MM.1S (cell line): ENCODE measurements around the gene ASCL2.

Source experiments
- DNase-seq: peaks from one replicate; pipeline ENCODE4 v3.0.0-alpha.2; 2015
- H2AFZ ChIP-seq: fragments of 300-600 bp; sonication (generic); 2 replicates; pipeline ENCODE4 v1.6.0; 2016; ENCODE audit warnings: antibody characterized with exemption, low read length
- H3F3A ChIP-seq: fragments of 300-600 bp; sonication (generic); 2 replicates; pipeline ENCODE4 v1.6.1; 2016; ENCODE audit warnings: mild to moderate bottlenecking, antibody characterized with exemption, low read length, moderate library complexity, mixed read lengths; ENCODE audit not compliant: insufficient read depth
- H3K27ac ChIP-seq: fragments of 300-600 bp; sonication (generic); 2 replicates; pipeline ENCODE4 v1.5.1; 2016; ENCODE audit warnings: mild to moderate bottlenecking, low read length
- H3K27me3 ChIP-seq: fragments of 300-600 bp; sonication (generic); replicated peaks from 2 replicates; pipeline ENCODE4 v1.6.0; 2016; ENCODE audit warnings: low read length; ENCODE audit not compliant: insufficient read depth
- H3K36me3 ChIP-seq: fragments of 300-600 bp; sonication (generic); replicated peaks from 2 replicates; pipeline ENCODE4 v1.6.1; 2016; ENCODE audit warnings: mild to moderate bottlenecking, low read length, mixed read lengths; ENCODE audit not compliant: insufficient read depth
- H3K4me1 ChIP-seq: fragments of 300-600 bp; sonication (generic); 2 replicates; pipeline ENCODE4 v1.6.1; 2016; ENCODE audit warnings: low read length, mixed read lengths
- H3K4me2 ChIP-seq: fragments of 300-600 bp; sonication (generic); 2 replicates; pipeline ENCODE4 v1.6.0; 2016; ENCODE audit warnings: low read depth, low read length
- H3K4me3 ChIP-seq: fragments of 300-600 bp; sonication (generic); 2 replicates; pipeline ENCODE4 v1.5.1; 2016; ENCODE audit warnings: low read length, mixed read lengths
- H3K79me2 ChIP-seq: fragments of 300-600 bp; sonication (generic); 2 replicates; pipeline ENCODE4 v1.6.1; 2016; ENCODE audit warnings: mixed run types, low read length, mixed read lengths
- H3K9ac ChIP-seq: fragments of 300-600 bp; sonication (generic); 2 replicates; pipeline ENCODE4 v1.6.1; 2016; ENCODE audit warnings: low read length, mixed read lengths
- H3K9me2 ChIP-seq: fragments of 300-600 bp; sonication (generic); replicated peaks from 2 replicates; pipeline ENCODE4 v1.6.1; 2016; ENCODE audit warnings: mild to moderate bottlenecking, low read length, mixed read lengths; ENCODE audit not compliant: insufficient read depth
- H3K9me3 ChIP-seq: fragments of 300-600 bp; sonication (generic); replicated peaks from 2 replicates; pipeline ENCODE4 v1.6.1; 2016; ENCODE audit warnings: mild to moderate bottlenecking, low read length, mixed read lengths; ENCODE audit not compliant: insufficient read depth
- H4K20me1 ChIP-seq: fragments of 300-600 bp; sonication (generic); 2 replicates; pipeline ENCODE4 v1.6.1; 2016; ENCODE audit warnings: mild to moderate bottlenecking, low read length, moderate library complexity, mixed read lengths; ENCODE audit not compliant: insufficient read depth
- EZH2 ChIP-seq: fragments of 300-600 bp; sonication (generic); optimal IDR thresholded peaks from 2 replicates; pipeline ENCODE3; 2017; ENCODE audit warnings: low read depth, mild to moderate bottlenecking, antibody characterized with exemption, low read length, mixed read lengths
- EZH2phosphoT487 ChIP-seq: fragments of 300-600 bp; sonication (generic); IDR thresholded peaks from 2 replicates; pipeline ENCODE4 v1.6.1; 2018; ENCODE audit warnings: antibody characterized with exemption, low read length
- TF ChIP-seq, protein P1 (sequence below): fragments of 300-600 bp; sonication (generic); IDR thresholded peaks from 2 replicates; pipeline ENCODE4 v1.5.1; 2016; ENCODE audit warnings: antibody characterized with exemption, low read length, mixed read lengths

The ASCL2 gene

DNA sequence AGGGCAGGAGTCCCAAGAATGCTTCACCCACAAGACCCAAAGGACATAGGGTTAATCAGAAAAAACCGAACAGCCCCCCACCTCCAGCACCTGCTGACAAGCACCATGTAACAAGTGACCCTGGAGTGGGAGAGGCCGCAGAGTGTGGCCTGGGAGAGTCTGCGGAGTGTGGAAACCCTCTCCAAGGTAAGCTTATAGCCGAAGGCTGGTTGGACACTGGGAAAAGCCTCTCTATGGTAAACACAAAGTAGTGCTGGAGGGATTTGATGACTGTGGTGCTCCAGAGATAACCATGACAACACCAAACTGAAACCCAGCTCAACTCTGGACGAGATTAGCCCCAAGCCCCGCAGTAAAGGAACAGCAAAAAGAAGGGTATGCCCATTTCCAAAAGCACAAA, 19.2 kb downstream of the ASCL2 start:
- TF ChIP-seq, protein P1, sequence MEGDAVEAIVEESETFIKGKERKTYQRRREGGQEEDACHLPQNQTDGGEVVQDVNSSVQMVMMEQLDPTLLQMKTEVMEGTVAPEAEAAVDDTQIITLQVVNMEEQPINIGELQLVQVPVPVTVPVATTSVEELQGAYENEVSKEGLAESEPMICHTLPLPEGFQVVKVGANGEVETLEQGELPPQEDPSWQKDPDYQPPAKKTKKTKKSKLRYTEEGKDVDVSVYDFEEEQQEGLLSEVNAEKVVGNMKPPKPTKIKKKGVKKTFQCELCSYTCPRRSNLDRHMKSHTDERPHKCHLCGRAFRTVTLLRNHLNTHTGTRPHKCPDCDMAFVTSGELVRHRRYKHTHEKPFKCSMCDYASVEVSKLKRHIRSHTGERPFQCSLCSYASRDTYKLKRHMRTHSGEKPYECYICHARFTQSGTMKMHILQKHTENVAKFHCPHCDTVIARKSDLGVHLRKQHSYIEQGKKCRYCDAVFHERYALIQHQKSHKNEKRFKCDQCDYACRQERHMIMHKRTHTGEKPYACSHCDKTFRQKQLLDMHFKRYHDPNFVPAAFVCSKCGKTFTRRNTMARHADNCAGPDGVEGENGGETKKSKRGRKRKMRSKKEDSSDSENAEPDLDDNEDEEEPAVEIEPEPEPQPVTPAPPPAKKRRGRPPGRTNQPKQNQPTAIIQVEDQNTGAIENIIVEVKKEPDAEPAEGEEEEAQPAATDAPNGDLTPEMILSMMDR: no peak
- TF ChIP-seq EZH2phosphoT487 (no peak), EZH2 (no peak)
- H3K4me2 ChIP-seq: no peak overlapping the region
- no peak overlapping the region for H3K9ac ChIP-seq
- no peak for DNase-seq
- no peaks in the 10 kb centered on the region for H3K79me2 ChIP-seq
- H2AFZ ChIP-seq: no peak overlapping the region
- no peaks in the 10 kb centered on the region for H3F3A ChIP-seq
- H3K9me3 ChIP-seq: no peaks in the 10 kb centered on the region
- H4K20me1 ChIP-seq: no peaks in the 10 kb centered on the region
- H3K27ac ChIP-seq: no peak overlapping the region
- H3K27me3 ChIP-seq: peaks cover 85% of the 10 kb centered on the region
- H3K36me3 ChIP-seq: no peaks in the 10 kb centered on the region
- no peaks in the 10 kb centered on the region for H3K9me2 ChIP-seq
- no peaks in the 10 kb centered on the region for H3K4me1 ChIP-seq
- H3K4me3 ChIP-seq: no peak overlapping the region

DNA sequence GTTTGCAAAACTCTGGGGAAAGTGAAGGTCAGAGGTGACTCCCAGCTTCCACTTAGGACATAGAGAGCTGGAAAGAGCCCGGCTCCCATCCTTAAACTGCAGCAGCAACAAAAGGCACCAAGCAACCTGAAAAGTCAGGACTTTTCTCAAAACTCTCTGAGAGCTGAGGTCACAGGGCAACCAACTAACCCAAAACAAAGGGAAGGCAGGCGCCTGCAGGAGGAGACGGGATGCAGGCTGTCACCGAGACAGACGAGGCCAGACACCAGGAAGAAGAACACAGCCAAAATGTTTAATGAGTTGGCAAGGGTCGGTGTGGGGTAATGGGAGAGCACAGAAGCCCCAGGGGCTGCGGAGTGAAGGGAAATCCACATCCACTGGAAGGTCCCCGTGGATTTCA, 19.9 kb downstream of the ASCL2 start:
- H3K4me2 ChIP-seq: no peak overlapping the region
- no peak overlapping the region for H3K9ac ChIP-seq
- H3K9me3 ChIP-seq: no peaks in the 10 kb centered on the region
- peaks cover 85% of the 10 kb centered on the region for H3K27me3 ChIP-seq
- no peak for DNase-seq
- no peaks in the 10 kb centered on the region for H3K36me3 ChIP-seq
- H4K20me1 ChIP-seq: no peaks in the 10 kb centered on the region
- no peak overlapping the region for H3K4me3 ChIP-seq
- H3K79me2 ChIP-seq: no peaks in the 10 kb centered on the region
- no peaks in the 10 kb centered on the region for H3K4me1 ChIP-seq
- H3F3A ChIP-seq: no peaks in the 10 kb centered on the region
- TF ChIP-seq EZH2: no peak
- TF ChIP-seq, protein P1: no peak
- H3K9me2 ChIP-seq: no peaks in the 10 kb centered on the region
- H3K27ac ChIP-seq: no peak overlapping the region
- H2AFZ ChIP-seq: no peak overlapping the region

DNA sequence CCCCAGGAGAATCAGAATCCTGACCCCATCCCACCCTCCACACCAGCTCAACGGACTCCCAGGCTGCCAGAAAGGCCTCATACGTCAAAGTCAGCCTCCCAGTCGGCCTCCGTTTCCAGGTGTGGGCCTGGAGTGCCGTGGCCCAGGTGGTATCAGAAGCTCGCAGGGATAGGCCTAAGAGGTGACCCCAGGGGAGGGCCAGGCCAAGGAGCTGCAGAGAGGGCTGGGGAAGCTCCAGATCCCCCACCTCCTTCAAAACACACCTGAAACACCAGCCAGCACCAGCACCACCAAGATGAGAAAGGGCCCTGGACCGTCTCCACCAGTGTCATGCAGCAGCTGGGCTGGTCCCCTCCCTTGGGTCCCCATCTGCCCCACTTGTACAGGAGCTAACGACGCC, 20.3 kb downstream of the ASCL2 start:
- no peaks in the 10 kb centered on the region for H3K4me1 ChIP-seq
- H3K4me2 ChIP-seq: no peak overlapping the region
- peaks cover 85% of the 10 kb centered on the region for H3K27me3 ChIP-seq
- no peak overlapping the region for H3K9ac ChIP-seq
- H3K27ac ChIP-seq: no peak overlapping the region
- no peaks in the 10 kb centered on the region for H3K9me3 ChIP-seq
- H3F3A ChIP-seq: no peaks in the 10 kb centered on the region
- H3K9me2 ChIP-seq: no peaks in the 10 kb centered on the region
- H3K79me2 ChIP-seq: no peaks in the 10 kb centered on the region
- H3K36me3 ChIP-seq: no peaks in the 10 kb centered on the region
- H4K20me1 ChIP-seq: no peaks in the 10 kb centered on the region
- no peak for DNase-seq
- no peak overlapping the region for H3K4me3 ChIP-seq
- TF ChIP-seq, protein P1: no peak
- no peak for TF ChIP-seq EZH2
- TF ChIP-seq EZH2phosphoT487: no peak
- no peak overlapping the region for H2AFZ ChIP-seq
